Trophoblast cell (in vitro differentiated cells and primary cell): Measurements from ENCODE around the gene CIAO1.
"Not testable (repeated sequence)": the region's sequence is repeated elsewhere in the genome, so short reads cannot be mapped to it uniquely, and the experiment has no call there.

ENCODE experiments used
- DNase-seq, 2 donors: peaks; one replicate each; pipeline ENCODE4 v3.0.0-alpha.2; 2016
- H2AFZ ChIP-seq: 2 replicates; pipeline ENCODE4 v1.6.1; 2013; ENCODE audit warnings: low read length, moderate library complexity, mild to moderate bottlenecking; ENCODE audit not compliant: insufficient read depth, poor library complexity
- H2AK5ac ChIP-seq: 2 replicates; pipeline ENCODE4 v1.6.1; 2013; ENCODE audit warnings: mild to moderate bottlenecking, low read length
- H2BK120ac ChIP-seq: 2 replicates; pipeline ENCODE4 v1.6.1; 2013; ENCODE audit warnings: low read length, mild to moderate bottlenecking, moderate library complexity; ENCODE audit not compliant: insufficient read depth, poor library complexity
- H2BK12ac ChIP-seq: 2 replicates; pipeline ENCODE4 v1.6.1; 2013; ENCODE audit warnings: mild to moderate bottlenecking, low read length, moderate library complexity
- H2BK5ac ChIP-seq: 2 replicates; pipeline ENCODE4 v1.6.1; 2013; ENCODE audit warnings: low read length, low read depth, moderate library complexity, mild to moderate bottlenecking; ENCODE audit not compliant: poor library complexity
- H3K14ac ChIP-seq: 2 replicates; pipeline ENCODE4 v1.6.1; 2013; ENCODE audit warnings: mild to moderate bottlenecking, low read length
- H3K18ac ChIP-seq: 2 replicates; pipeline ENCODE4 v1.6.1; 2013; ENCODE audit warnings: mild to moderate bottlenecking, low read length
- H3K23ac ChIP-seq: 2 replicates; pipeline ENCODE4 v1.6.1; 2013; ENCODE audit warnings: low read length
- H3K27ac ChIP-seq: 2 replicates; pipeline ENCODE4 v1.5.1; 2013; ENCODE audit warnings: low read depth, mild to moderate bottlenecking, inconsistent platforms, low read length, moderate library complexity
- H3K27me3 ChIP-seq: 2 replicates; pipeline ENCODE4 v1.6.1; 2013; ENCODE audit warnings: inconsistent platforms, mild to moderate bottlenecking, low read length, moderate library complexity; ENCODE audit not compliant: insufficient read depth
- H3K36me3 ChIP-seq, 2 experiments: 1 replicate in 1 of 2; 2 replicates in 1 of 2; pipeline ENCODE4 v1.6.1; 2013; ENCODE audit warnings: low read length in 2 of 2, mild to moderate bottlenecking in 2 of 2, moderate library complexity in 1 of 2; ENCODE audit not compliant: insufficient read depth in 2 of 2, control insufficient read depth in 1 of 2
- H3K4ac ChIP-seq: 2 replicates; pipeline ENCODE4 v1.6.1; 2013; ENCODE audit warnings: low read depth, mild to moderate bottlenecking, low read length, moderate library complexity
- H3K4me1 ChIP-seq, 2 experiments: 1 replicate in 1 of 2; 2 replicates in 1 of 2; pipeline ENCODE4 v1.6.1; 2013; ENCODE audit warnings: low read length in 2 of 2, mild to moderate bottlenecking in 2 of 2, moderate library complexity in 1 of 2; ENCODE audit not compliant: insufficient read depth in 2 of 2, control insufficient read depth in 1 of 2
- H3K4me2 ChIP-seq: 2 replicates; pipeline ENCODE4 v1.6.1; 2013; ENCODE audit warnings: inconsistent platforms, mild to moderate bottlenecking, low read length, moderate library complexity
- H3K4me3 ChIP-seq: 2 replicates; pipeline ENCODE4 v1.5.1; 2013; ENCODE audit warnings: mild to moderate bottlenecking, low read depth, low read length, inconsistent platforms
- H3K79me1 ChIP-seq: one replicate; pipeline ENCODE4 v1.6.1; 2013; ENCODE audit warnings: low read length
- H3K79me2 ChIP-seq: 2 replicates; pipeline ENCODE4 v1.6.1; 2013; ENCODE audit warnings: low read length, mild to moderate bottlenecking; ENCODE audit not compliant: control insufficient read depth, insufficient read depth, poor library complexity
- H3K9ac ChIP-seq: 2 replicates; pipeline ENCODE4 v1.6.1; 2013; ENCODE audit warnings: mild to moderate bottlenecking, low read length
- H3K9me3 ChIP-seq: 2 replicates; pipeline ENCODE4 v1.6.1; 2013; ENCODE audit warnings: low read depth, mild to moderate bottlenecking, control low read depth, inconsistent platforms, low read length; ENCODE audit not compliant: insufficient read depth
- H4K12ac ChIP-seq: 2 replicates; pipeline ENCODE4 v1.6.1; 2013; ENCODE audit warnings: low read depth, mild to moderate bottlenecking, low read length, moderate library complexity
- H4K8ac ChIP-seq: 2 replicates; pipeline ENCODE4 v1.6.1; 2013; ENCODE audit warnings: low read depth, mild to moderate bottlenecking, low read length, moderate library complexity
- H4K91ac ChIP-seq: one replicate; pipeline ENCODE4 v1.6.1; 2013; ENCODE audit warnings: low read depth, mild to moderate bottlenecking, low read length, moderate library complexity
- WGBS: extraction: QIAGEN DNeasy Blood & Tissue Kit; methylation state at CpG from one replicate; pipeline ENCODE4 v1.1.7; 2013; ENCODE audit warnings: missing lambda C conversion rate; ENCODE audit not compliant: insufficient read length, insufficient coverage; ENCODE audit errors: extremely low coverage; 5-methylcytosine and 5-hydroxymethylcytosine counted together

The CIAO1 gene

GRCh38 chr2:96253006-96253405 is 13.0 kb upstream of the CIAO1 start:
- no peak for DNase-seq
- H3K4me1 ChIP-seq: peaks cover 0 to 3% of the 10 kb centered on the region in 2 experiments
- H3K79me2 ChIP-seq: no peaks in the 10 kb centered on the region
- WGBS: no CpG with 5 or more reads among the region's 7 CpGs
- no peak overlapping the region for H3K27ac ChIP-seq
- H3K9ac ChIP-seq: no peak overlapping the region
- no peak overlapping the region for H2BK120ac ChIP-seq
- H4K12ac ChIP-seq: no peak overlapping the region
- H3K27me3 ChIP-seq: no peaks in the 10 kb centered on the region
- no peak overlapping the region for H2AFZ ChIP-seq
- no peak overlapping the region for H3K4me3 ChIP-seq
- H2BK12ac ChIP-seq: no peak overlapping the region
- no peak overlapping the region for H3K4me2 ChIP-seq
- no peak overlapping the region for H4K8ac ChIP-seq
- H3K18ac ChIP-seq: no peak overlapping the region
- H3K23ac ChIP-seq: no peak overlapping the region
- no peak overlapping the region for H2AK5ac ChIP-seq
- H3K14ac ChIP-seq: no peak overlapping the region
- H2BK5ac ChIP-seq: no peak overlapping the region
- H3K4ac ChIP-seq: no peak overlapping the region
- no peaks in the 10 kb centered on the region for H3K79me1 ChIP-seq
- H4K91ac ChIP-seq: no peak overlapping the region
- H3K36me3 ChIP-seq: peaks cover 31 to 33% of the 10 kb centered on the region in 2 experiments
- peaks cover 1% of the 10 kb centered on the region for H3K9me3 ChIP-seq

- H3K27me3 ChIP-seq: no peaks in the 10 kb centered on the region
- H2AK5ac ChIP-seq: no peak overlapping the region
- H3K79me1 ChIP-seq: no peaks in the 10 kb centered on the region
- no peak overlapping the region for H3K27ac ChIP-seq
- no peak for DNase-seq
- no peak overlapping the region for H3K14ac ChIP-seq
- no CpG with 5 or more reads among the region's 11 CpGs for WGBS
- H3K23ac ChIP-seq: no peak overlapping the region
- H4K12ac ChIP-seq: no peak overlapping the region
- no peak overlapping the region for H2AFZ ChIP-seq
- no peak overlapping the region for H4K91ac ChIP-seq
- H4K8ac ChIP-seq: no peak overlapping the region
- H3K18ac ChIP-seq: no peak overlapping the region
- no peaks in the 10 kb centered on the region for H3K79me2 ChIP-seq
- peaks cover 0 to 3% of the 10 kb centered on the region in 2 experiments for H3K4me1 ChIP-seq
- H3K9ac ChIP-seq: no peak overlapping the region
- H3K36me3 ChIP-seq: peaks cover 41 to 45% of the 10 kb centered on the region in 2 experiments
- H3K4me3 ChIP-seq: no peak overlapping the region
- no peak overlapping the region for H2BK120ac ChIP-seq
- H2BK12ac ChIP-seq: no peak overlapping the region
- H3K4ac ChIP-seq: no peak overlapping the region
- H3K9me3 ChIP-seq: peaks cover 2% of the 10 kb centered on the region
- no peak overlapping the region for H2BK5ac ChIP-seq
- no peak overlapping the region for H3K4me2 ChIP-seq
Observed at GRCh38 chr2:96254571-96254970, 11.5 kb upstream of the CIAO1 start.

DNA sequence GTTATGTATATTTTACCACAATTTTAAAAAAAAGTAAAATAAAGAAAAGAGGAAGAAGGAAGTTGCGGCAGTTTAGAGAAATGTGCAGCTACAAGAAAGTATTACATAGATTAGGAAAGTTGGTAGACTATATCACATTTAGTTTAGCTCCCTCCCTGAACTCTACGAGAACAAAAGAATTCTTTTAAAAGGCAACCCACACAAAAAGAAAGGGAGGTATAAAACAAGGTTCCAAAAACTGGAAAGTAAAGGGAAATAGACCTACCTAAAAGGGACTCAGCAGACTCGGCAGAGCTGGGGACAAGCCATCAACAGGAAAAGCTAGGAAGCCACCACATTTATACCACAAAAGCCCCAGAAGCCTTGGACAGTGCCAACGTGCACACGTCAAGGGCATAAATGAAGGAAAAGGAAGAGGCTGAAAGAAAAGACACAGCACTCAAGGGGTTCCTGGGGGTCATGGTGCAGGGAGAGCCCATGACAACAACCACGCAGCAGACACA is 9.4 kb upstream of the CIAO1 start:
- no peak overlapping the region for H4K91ac ChIP-seq
- H2AK5ac ChIP-seq: no peak overlapping the region
- no peak overlapping the region for H3K18ac ChIP-seq
- no peak overlapping the region for H2BK12ac ChIP-seq
- no peak overlapping the region for H3K4me3 ChIP-seq
- H2AFZ ChIP-seq: no peak overlapping the region
- H3K4ac ChIP-seq: no peak overlapping the region
- peaks cover 44 to 49% of the 10 kb centered on the region in 2 experiments for H3K36me3 ChIP-seq
- H3K27me3 ChIP-seq: no peaks in the 10 kb centered on the region
- H3K4me1 ChIP-seq: peaks cover 10 to 13% of the 10 kb centered on the region in 2 experiments
- H3K79me1 ChIP-seq: no peaks in the 10 kb centered on the region
- no peak overlapping the region for H2BK5ac ChIP-seq
- no peak overlapping the region for H3K27ac ChIP-seq
- no peak overlapping the region for H4K12ac ChIP-seq
- no peak overlapping the region for H4K8ac ChIP-seq
- H3K4me2 ChIP-seq: no peak overlapping the region
- no peak overlapping the region for H3K9ac ChIP-seq
- DNase-seq: no peak
- H3K9me3 ChIP-seq: peaks cover 2% of the 10 kb centered on the region
- no peaks in the 10 kb centered on the region for H3K79me2 ChIP-seq
- no CpG with 5 or more reads among the region's 6 CpGs for WGBS
- H2BK120ac ChIP-seq: no peak overlapping the region
- no peak overlapping the region for H3K14ac ChIP-seq
- H3K23ac ChIP-seq: no peak overlapping the region

GRCh38 chr2:96257744-96258143 is 8.3 kb upstream of the CIAO1 start:
- H3K14ac ChIP-seq, H4K8ac ChIP-seq, H2BK5ac ChIP-seq, H3K23ac ChIP-seq, H3K79me1 ChIP-seq, H3K18ac ChIP-seq, H2AFZ ChIP-seq, H3K9me3 ChIP-seq, H2BK120ac ChIP-seq, H4K91ac ChIP-seq, H4K12ac ChIP-seq, H3K4me2 ChIP-seq, H3K9ac ChIP-seq, H2BK12ac ChIP-seq, H3K27me3 ChIP-seq, H3K27ac ChIP-seq, H2AK5ac ChIP-seq, H3K4me3 ChIP-seq, H3K4ac ChIP-seq, H3K79me2 ChIP-seq: not testable (repeated sequence)
- H3K36me3 ChIP-seq: peaks cover 41 to 46% of the 10 kb centered on the region in 2 experiments
- no CpG with 5 or more reads among the region's 3 CpGs for WGBS
- H3K4me1 ChIP-seq: peaks cover 9 to 10% of the 10 kb centered on the region in 2 experiments
- DNase-seq: peak in 1 of 2 donors; percentile 15
